HL-60/S4 treated with retinoic acid at 250 ng/mL for 4 days and 3 days (cell line): Measurements from ENCODE around the gene UGDH.
"Not testable (repeated sequence)": the region's sequence is repeated elsewhere in the genome, so short reads cannot be mapped to it uniquely, and the experiment has no call there.

Experiments
- in situ Hi-C: fragments of 300-500 bp; cut with MboI; formaldehyde crosslinking; loops from 2 replicates; pipeline ENCODE4 v1.7.0; 2022; ENCODE audit warnings: low sequenced_read_pairs

The UGDH gene

GRCh38 chr4:39495446-39496213 is 31.6 kb downstream of the UGDH start:
- in situ Hi-C loops, result no loop called here

GRCh38 chr4:39494354-39494753 is 32.9 kb downstream of the UGDH start:
- in situ Hi-C loops, result no loop called here

- in situ Hi-C loops, result no loop called here
Measured at GRCh38 chr4:39490322-39490721, 36.9 kb downstream of the UGDH start.

GRCh38 chr4:39486221-39486804 is 40.9 kb downstream of the UGDH start:
- in situ Hi-C loops, result no loop called here

GRCh38 chr4:39484582-39485272 is 42.5 kb downstream of the UGDH start:
- in situ Hi-C loops, result no loop called here

GRCh38 chr4:39480902-39481695 is 46.1 kb downstream of the UGDH start:
- in situ Hi-C loops, result no loop called here

- in situ Hi-C loops, result no loop called here
Measured at GRCh38 chr4:39480251-39480650, 47.0 kb downstream of the UGDH start.

GRCh38 chr4:39476187-39476895 is 50.9 kb downstream of the UGDH start:
- in situ Hi-C loops, result no loop called here

GRCh38 chr4:39472396-39472795 is 54.8 kb downstream of the UGDH start:
- in situ Hi-C loops, result no loop called here

GRCh38 chr4:39470402-39470801 is 56.8 kb downstream of the UGDH start:
- in situ Hi-C loops, result no loop called here

GRCh38 chr4:39469429-39470077 is 57.7 kb downstream of the UGDH start:
- in situ Hi-C loops, result loop anchor here (10.0 kb wide), 1 partner anchor 505 kb away; the partner anchor contains the start of gene PDS5A

- in situ Hi-C loops, result loop anchor here (10.0 kb wide), 1 partner anchor 507 kb away; the partner anchor contains the start of gene PDS5A
Measured at GRCh38 chr4:39467464-39467863, 59.8 kb downstream of the UGDH start.

- in situ Hi-C loops, result loop anchor here (10.0 kb wide), 1 partner anchor 508 kb away; the partner anchor contains the start of gene PDS5A
Measured at GRCh38 chr4:39466747-39467146, 60.5 kb downstream of the UGDH start.

- in situ Hi-C loops, result loop anchor here (10.0 kb wide), 1 partner anchor 510 kb away; the partner anchor contains the start of gene PDS5A
Measured at GRCh38 chr4:39464886-39465501, 62.2 kb downstream of the UGDH start.

- in situ Hi-C loops, result no loop called here
Measured at GRCh38 chr4:39458505-39459300, 68.5 kb downstream of the UGDH start, which contains the start of the genes LIAS and RPL9. Gene LIAS (plus strand): TSS chr4:39459056. CDS start chr4:39459118, 62 bp downstream. Gene RPL9 (minus strand): TSS chr4:39458922. CDS start chr4:39458439, 483 bp downstream.

- in situ Hi-C loops, result not testable (repeated sequence)
Measured at GRCh38 chr4:39458161-39458504, 69.1 kb downstream of the UGDH start.

- in situ Hi-C loops, result no loop called here
Measured at GRCh38 chr4:39456946-39457763, 70.1 kb downstream of the UGDH start.

- in situ Hi-C loops, result no loop called here
Measured at GRCh38 chr4:39455486-39455885, 71.8 kb downstream of the UGDH start.
